Measurements from ENCODE around the gene LPAR1. TPM values are rescaled to one million over a fixed set of nuclear protein-coding genes. Genes with fewer than 3 reads are reported as not detected.

LPAR1 gene
- total RNA-seq, 1 donor from 2014 or later: 42.6 TPM

- DNase-seq (ENCODE audit: low spot score): no peak
Observed at GRCh38 chr9:111037708-111038330, 451 bp downstream of the LPAR1 start.

GRCh38 chr9:111037356-111037707 lies 938 bp downstream of the LPAR1 start:
- no peak for DNase-seq (ENCODE audit: low spot score)

GRCh38 chr9:111036946-111037345 lies 1.3 kb downstream of the LPAR1 start:
- no peak for DNase-seq (ENCODE audit: low spot score)

- DNase-seq (ENCODE audit: low spot score): no peak
Observed at GRCh38 chr9:111036429-111036789, 1.9 kb downstream of the LPAR1 start.

- no peak for DNase-seq (ENCODE audit: low spot score)
Observed at GRCh38 chr9:111035543-111036428, 2.5 kb downstream of the LPAR1 start.

- DNase-seq (ENCODE audit: low spot score): no peak
Observed at GRCh38 chr9:111034898-111035539, 3.3 kb downstream of the LPAR1 start.

GRCh38 chr9:111034170-111034897 lies 3.9 kb downstream of the LPAR1 start:
- no peak for DNase-seq (ENCODE audit: low spot score)

- DNase-seq (ENCODE audit: low spot score): no peak
Observed at GRCh38 chr9:111030492-111030891, 7.8 kb downstream of the LPAR1 start.

GRCh38 chr9:111029260-111029659 lies 9.0 kb downstream of the LPAR1 start:
- no peak for DNase-seq (ENCODE audit: low spot score)

- DNase-seq (ENCODE audit: low spot score): no peak
Observed at GRCh38 chr9:111027798-111028197, 10.5 kb downstream of the LPAR1 start.

- DNase-seq (ENCODE audit: low spot score): no peak
Observed at GRCh38 chr9:111023128-111023527, 15.1 kb downstream of the LPAR1 start.

- no peak for DNase-seq (ENCODE audit: low spot score)
Observed at GRCh38 chr9:111020594-111020993, 17.7 kb downstream of the LPAR1 start.

GRCh38 chr9:111016426-111017045 lies 21.7 kb downstream of the LPAR1 start:
- DNase-seq (ENCODE audit: low spot score): no peak

- no peak for DNase-seq (ENCODE audit: low spot score)
Observed at GRCh38 chr9:111016016-111016415, 22.3 kb downstream of the LPAR1 start.

- no peak for DNase-seq (ENCODE audit: low spot score)
Observed at GRCh38 chr9:111013707-111014106, 24.6 kb downstream of the LPAR1 start.

GRCh38 chr9:111013250-111013649 lies 25.0 kb downstream of the LPAR1 start:
- DNase-seq (ENCODE audit: low spot score): no peak

GRCh38 chr9:111008158-111009075 lies 29.9 kb downstream of the LPAR1 start:
- DNase-seq (ENCODE audit: low spot score): no peak

GRCh38 chr9:111005746-111006470 lies 32.4 kb downstream of the LPAR1 start:
- no peak for DNase-seq (ENCODE audit: low spot score)

GRCh38 chr9:111004936-111005335 lies 33.3 kb downstream of the LPAR1 start:
- no peak for DNase-seq (ENCODE audit: low spot score)
